NT2/D1 (cell line): Measurements from ENCODE around the gene RTCA.

ENCODE experiments used
- DNase-seq: peaks from one replicate; pipeline ENCODE4 v3.0.0-alpha.2; 2011; ENCODE audit warnings: low read depth, low spot score
- H3K27me3 ChIP-seq: 2 replicates; pipeline ENCODE4 v1.6.0; 2011; ENCODE audit warnings: mild to moderate bottlenecking; ENCODE audit not compliant: insufficient read length, insufficient read depth
- H3K36me3 ChIP-seq: 2 replicates; pipeline ENCODE4 v1.6.1; 2011; ENCODE audit warnings: mild to moderate bottlenecking, low read length, mixed read lengths; ENCODE audit not compliant: insufficient read depth, insufficient read length
- H3K4me1 ChIP-seq: 2 replicates; pipeline ENCODE4 v1.5.1; 2011; ENCODE audit not compliant: insufficient read depth, insufficient read length
- H3K4me3 ChIP-seq: 2 replicates; pipeline ENCODE4 v1.5.1; 2011; ENCODE audit warnings: low read depth; ENCODE audit not compliant: insufficient read length
- H3K9ac ChIP-seq: 2 replicates; pipeline ENCODE4 v1.6.0; 2011; ENCODE audit warnings: low read depth; ENCODE audit not compliant: insufficient read length
- H3K9me3 ChIP-seq: 2 replicates; pipeline ENCODE4 v1.5.1; 2011; ENCODE audit warnings: mild to moderate bottlenecking, low read length; ENCODE audit not compliant: insufficient read depth
- SUZ12 ChIP-seq: IDR thresholded peaks from 2 replicates; pipeline ENCODE4 v1.6.1; 2011; ENCODE audit not compliant: insufficient read length, insufficient read depth; ENCODE audit errors: extremely low read depth
- YY1 ChIP-seq: IDR thresholded peaks from 2 replicates; pipeline ENCODE4 v1.6.1; 2011; ENCODE audit not compliant: insufficient read length, insufficient read depth
- ZNF274 ChIP-seq: IDR thresholded peaks from 2 replicates; pipeline ENCODE4 v1.6.1; 2011; ENCODE audit warnings: mild to moderate bottlenecking, low read depth, low read length

Gene RTCA

GRCh38 chr1:100306735-100307313 is 40.8 kb downstream of the RTCA start:
- Histone ChIP-seq H3K9me3 (no peaks in the 10 kb centered on the region; the same call in 1 of the 2 replicates), H3K4me1 (no peaks in the 10 kb centered on the region), H3K36me3 (no peaks in the 10 kb centered on the region), H3K27me3 (no peaks in the 10 kb centered on the region), H3K4me3 (no peak overlapping the region), H3K9ac (no peak overlapping the region)
- TF ChIP-seq ZNF274 = no peak
- TF ChIP-seq SUZ12 = no peak
- TF ChIP-seq YY1 = no peak
- no peak for DNase-seq

GRCh38 chr1:100308777-100309176 is 42.8 kb downstream of the RTCA start:
- H3K9me3 ChIP-seq = no peaks in the 10 kb centered on the region; the same call in 1 of the 2 replicates
- TF ChIP-seq SUZ12 (no peak), YY1 (no peak), ZNF274 (no peak)
- H3K4me3 ChIP-seq = no peak overlapping the region
- no peaks in the 10 kb centered on the region for H3K36me3 ChIP-seq
- no peaks in the 10 kb centered on the region for H3K27me3 ChIP-seq
- no peak for DNase-seq
- no peaks in the 10 kb centered on the region for H3K4me1 ChIP-seq
- H3K9ac ChIP-seq = no peak overlapping the region

- H3K36me3 ChIP-seq = no peaks in the 10 kb centered on the region
- no peaks in the 10 kb centered on the region for H3K4me1 ChIP-seq
- H3K9me3 ChIP-seq = no peaks in the 10 kb centered on the region; the same call in 1 of the 2 replicates
- no peak for TF ChIP-seq SUZ12
- no peaks in the 10 kb centered on the region for H3K27me3 ChIP-seq
- no peak overlapping the region for H3K9ac ChIP-seq
- no peak for DNase-seq
- H3K4me3 ChIP-seq = no peak overlapping the region
These were observed 43.8 kb downstream of the RTCA start for GRCh38 chr1:100309863-100310262.

- no peaks in the 10 kb centered on the region for H3K36me3 ChIP-seq
- H3K27me3 ChIP-seq = no peaks in the 10 kb centered on the region
- no peak for DNase-seq
- no peaks in the 10 kb centered on the region for H3K4me1 ChIP-seq
- H3K9ac ChIP-seq = no peak overlapping the region
- TF ChIP-seq SUZ12 = no peak
- no peak for TF ChIP-seq YY1
- TF ChIP-seq ZNF274 = no peak
- H3K9me3 ChIP-seq = peaks cover 26% of the 10 kb centered on the region
- H3K4me3 ChIP-seq = no peak overlapping the region
These were observed 47.4 kb downstream of the RTCA start for GRCh38 chr1:100313382-100313781.

GRCh38 chr1:100316622-100317021 is 50.6 kb downstream of the RTCA start:
- no peaks in the 10 kb centered on the region for H3K4me1 ChIP-seq
- H3K27me3 ChIP-seq = no peaks in the 10 kb centered on the region
- H3K9ac ChIP-seq = no peak overlapping the region
- no peak for TF ChIP-seq SUZ12
- no peak for TF ChIP-seq YY1
- TF ChIP-seq ZNF274 = no peak
- no peaks in the 10 kb centered on the region for H3K36me3 ChIP-seq
- no peak overlapping the region for H3K4me3 ChIP-seq
- H3K9me3 ChIP-seq = peaks cover 51% of the 10 kb centered on the region
- no peak for DNase-seq

- H3K9ac ChIP-seq = no peak overlapping the region
- DNase-seq = no peak
- no peaks in the 10 kb centered on the region for H3K27me3 ChIP-seq
- no peaks in the 10 kb centered on the region for H3K36me3 ChIP-seq
- H3K9me3 ChIP-seq = peaks cover 45% of the 10 kb centered on the region
- H3K4me3 ChIP-seq = no peak overlapping the region
- TF ChIP-seq YY1 (no peak), SUZ12 (no peak), ZNF274 (no peak)
- no peaks in the 10 kb centered on the region for H3K4me1 ChIP-seq
These were observed 54.5 kb downstream of the RTCA start for GRCh38 chr1:100320311-100321099.

GRCh38 chr1:100321100-100321493 is 55.1 kb downstream of the RTCA start:
- TF ChIP-seq SUZ12 (no peak), ZNF274 (no peak), YY1 (no peak)
- Histone ChIP-seq H3K4me1 (no peaks in the 10 kb centered on the region), H3K4me3 (no peak overlapping the region), H3K9me3 (peaks cover 39% of the 10 kb centered on the region), H3K36me3 (no peaks in the 10 kb centered on the region), H3K27me3 (no peaks in the 10 kb centered on the region), H3K9ac (no peak overlapping the region)
- DNase-seq = no peak
